Thymus (tissue), 11 donors: Measurements from ENCODE around the gene RERE. TPM values are rescaled to one million over a fixed set of nuclear protein-coding genes. Genes with fewer than 3 reads are reported as not detected.

ENCODE experiments used
- DNase-seq, 9 donors: peaks; one replicate each; pipeline ENCODE4 v3.0.0-alpha.2; 2013; ENCODE audit warnings: low spot score in 9 of 9, low read depth in 6 of 9, missing footprints in 1 of 9
- H3K27ac ChIP-seq, 2 donors: one replicate each; pipeline ENCODE4 v1.5.1; 2013; ENCODE audit warnings: control low read depth in 1 of 2, low read depth in 1 of 2, low read length in 1 of 2, mild to moderate bottlenecking in 1 of 2, moderate library complexity in 1 of 2
- H3K27me3 ChIP-seq, 2 donors: one replicate each; pipeline ENCODE4 v1.5.1; 2013; ENCODE audit warnings: low read length in 1 of 2; ENCODE audit not compliant: control insufficient read depth in 2 of 2, insufficient read depth in 1 of 2
- H3K36me3 ChIP-seq, 2 donors: one replicate each; pipeline ENCODE4 v1.5.1; 2013; ENCODE audit warnings: low read length in 1 of 2, mild to moderate bottlenecking in 1 of 2, moderate library complexity in 1 of 2; ENCODE audit not compliant: control insufficient read depth in 2 of 2, insufficient read depth in 2 of 2
- H3K4me1 ChIP-seq, 2 donors: one replicate each; pipeline ENCODE4 v1.5.1; 2013; ENCODE audit warnings: low read length in 2 of 2; ENCODE audit not compliant: control insufficient read depth in 2 of 2, insufficient read depth in 2 of 2
- H3K4me3 ChIP-seq, 2 donors: one replicate each; pipeline ENCODE4 v1.5.1; 2013; ENCODE audit warnings: low read length in 2 of 2, control low read depth in 1 of 2, mild to moderate bottlenecking in 1 of 2
- H3K9me3 ChIP-seq, 2 donors: one replicate each; pipeline ENCODE4 v1.5.1; 2013; ENCODE audit warnings: low read length in 1 of 2, mild to moderate bottlenecking in 1 of 2; ENCODE audit not compliant: control insufficient read depth in 2 of 2, insufficient read depth in 1 of 2
- WGBS: extraction: QIAGEN DNeasy Blood & Tissue Kit; methylation state at CpG from one replicate; pipeline ENCODE4 v1.1.7; 2013; 5-methylcytosine and 5-hydroxymethylcytosine counted together
- polyA plus RNA-seq: library from polyadenylated mRNA; stranded (reverse); fragments of 200-250 nt; gene quantifications from one replicate; pipeline ENCODE4 v1.2.3, GENCODE V29; 2013
- total RNA-seq: library from RNA; stranded (reverse); fragments of 120-200 nt; gene quantifications from one replicate; pipeline ENCODE4 v1.2.4, GENCODE V29; 2013
- donor health status: healthy.

The RERE gene
- total and polyA plus RNA-seq, 2 donors: 22.9 to 37.7 TPM

DNA sequence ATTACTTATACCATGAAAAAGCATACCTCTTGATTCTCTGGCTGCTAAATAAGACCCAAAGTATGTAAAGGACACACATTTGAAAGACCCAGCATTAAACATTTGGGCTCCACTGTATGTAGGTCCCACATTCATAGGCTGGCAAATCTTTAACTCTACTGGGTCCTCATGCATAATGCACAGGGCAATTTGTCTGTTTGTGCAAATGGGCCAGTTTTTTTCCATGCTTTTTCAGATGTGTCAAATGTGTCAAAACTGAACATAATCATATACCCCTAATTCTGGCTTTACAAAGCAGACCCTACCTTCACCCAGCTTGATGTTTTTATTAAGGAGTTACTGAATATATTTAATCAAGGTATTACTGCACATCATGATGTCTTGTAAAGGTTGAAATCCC is 63.7 kb downstream of the RERE start:
- H3K9me3 ChIP-seq: peaks cover 0 to 6% of the 10 kb centered on the region in 2 donors
- no peak overlapping the region for H3K27ac ChIP-seq
- H3K27me3 ChIP-seq: no peaks in the 10 kb centered on the region
- H3K36me3 ChIP-seq: no peaks in the 10 kb centered on the region
- H3K4me1 ChIP-seq: peaks cover 2 to 15% of the 10 kb centered on the region in 2 donors
- no peak for DNase-seq
- no peak overlapping the region for H3K4me3 ChIP-seq

DNA sequence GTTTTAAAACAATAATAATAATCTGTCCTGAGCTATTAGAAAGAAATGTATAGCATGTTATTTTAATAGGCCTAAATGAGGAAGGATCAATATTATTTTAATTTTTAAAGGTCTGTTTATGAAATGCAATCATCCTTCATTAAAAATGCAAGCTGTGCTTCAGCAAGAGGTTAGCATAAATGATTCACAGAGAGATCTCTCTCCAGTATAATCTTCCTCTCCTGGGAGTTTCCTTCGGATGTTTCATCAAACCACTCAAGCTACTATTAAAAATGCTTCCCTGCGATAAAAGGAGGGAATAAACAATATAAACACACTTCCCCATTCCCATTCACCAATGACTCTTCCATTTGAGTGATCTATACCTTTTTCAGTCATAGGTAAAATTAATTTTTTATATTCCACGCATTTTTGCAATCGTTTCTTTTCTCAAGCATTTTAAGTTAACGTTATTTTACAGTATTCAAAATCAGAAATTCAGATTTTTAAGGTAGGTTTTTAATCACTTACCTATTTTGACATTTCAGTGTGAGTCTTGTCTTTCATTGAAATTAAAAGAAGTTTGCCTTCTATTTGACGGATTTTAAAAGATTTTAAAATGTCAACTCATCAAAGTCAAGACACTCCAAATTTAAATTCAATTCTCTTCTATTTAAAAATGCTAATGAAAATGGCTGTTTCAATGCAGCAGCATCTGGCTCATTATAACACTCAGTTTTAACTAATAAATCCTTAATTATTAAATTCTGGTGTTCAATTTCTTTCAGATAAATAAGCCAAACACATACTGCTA is 64.3 kb downstream of the RERE start:
- H3K27me3 ChIP-seq: no peaks in the 10 kb centered on the region
- H3K27ac ChIP-seq: no peak overlapping the region
- peaks cover 4 to 15% of the 10 kb centered on the region in 2 donors for H3K4me1 ChIP-seq
- WGBS: 97% methylated on average over 6 of the region's 6 CpGs
- H3K4me3 ChIP-seq: no peak overlapping the region
- H3K36me3 ChIP-seq: no peaks in the 10 kb centered on the region
- H3K9me3 ChIP-seq: peaks cover 0 to 2% of the 10 kb centered on the region in 2 donors
- DNase-seq: no peak

DNA sequence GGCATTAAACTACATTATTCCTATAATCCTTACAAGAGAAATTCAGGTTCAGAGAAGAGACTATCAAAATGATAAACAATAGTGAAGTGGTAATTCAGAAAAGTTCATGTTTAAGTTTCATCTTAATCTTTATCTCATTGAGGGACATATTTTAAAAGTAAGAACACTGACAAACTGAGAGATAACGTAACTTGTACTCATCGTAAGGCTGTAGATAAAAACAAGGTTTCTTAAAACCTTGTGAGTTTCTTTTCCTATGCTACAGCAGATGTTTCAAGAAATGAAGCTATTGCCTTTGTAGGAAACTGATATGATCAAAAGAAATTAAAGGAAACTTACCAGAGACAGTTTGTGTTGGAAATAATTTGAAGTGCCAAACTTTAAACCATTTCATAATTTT is 65.0 kb downstream of the RERE start:
- Histone ChIP-seq H3K36me3 (no peaks in the 10 kb centered on the region), H3K27ac (peak overlapping the region in 1 of 2 donors; percentile 73), H3K27me3 (no peaks in the 10 kb centered on the region), H3K4me1 (peaks cover 4 to 15% of the 10 kb centered on the region in 2 donors), H3K4me3 (no peak overlapping the region), H3K9me3 (no peaks in the 10 kb centered on the region)
- peak in 1 of 9 donors; percentile 41 for DNase-seq
- WGBS: 10% methylated on average over 2 of the region's 2 CpGs

DNA sequence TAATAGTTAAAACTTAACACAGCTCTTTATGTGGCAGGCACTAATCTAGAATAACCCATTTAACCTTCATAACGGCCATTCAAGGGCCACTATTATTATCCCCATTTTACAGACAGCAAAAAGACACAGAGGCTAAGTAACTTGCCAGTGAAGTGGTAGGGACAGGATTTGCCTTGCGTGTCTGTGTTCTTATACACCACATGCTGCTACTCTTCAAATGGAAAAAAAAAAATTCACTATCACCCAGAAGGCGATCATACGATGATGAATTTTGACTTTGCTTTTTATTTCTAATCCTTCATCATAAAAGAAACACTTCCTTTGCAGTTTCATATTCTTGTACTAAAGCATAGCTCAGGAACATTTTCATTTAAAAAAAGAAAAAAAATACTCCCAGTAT is 65.5 kb downstream of the RERE start:
- Histone ChIP-seq H3K9me3 (no peaks in the 10 kb centered on the region), H3K27ac (peak overlapping the region in 1 of 2 donors; percentile 73), H3K36me3 (no peaks in the 10 kb centered on the region), H3K4me3 (no peak overlapping the region), H3K27me3 (no peaks in the 10 kb centered on the region), H3K4me1 (peaks cover 4 to 16% of the 10 kb centered on the region in 2 donors)
- peak in 1 of 9 donors; percentile 29 for DNase-seq
- 47% methylated on average over 4 of the region's 4 CpGs for WGBS

DNA sequence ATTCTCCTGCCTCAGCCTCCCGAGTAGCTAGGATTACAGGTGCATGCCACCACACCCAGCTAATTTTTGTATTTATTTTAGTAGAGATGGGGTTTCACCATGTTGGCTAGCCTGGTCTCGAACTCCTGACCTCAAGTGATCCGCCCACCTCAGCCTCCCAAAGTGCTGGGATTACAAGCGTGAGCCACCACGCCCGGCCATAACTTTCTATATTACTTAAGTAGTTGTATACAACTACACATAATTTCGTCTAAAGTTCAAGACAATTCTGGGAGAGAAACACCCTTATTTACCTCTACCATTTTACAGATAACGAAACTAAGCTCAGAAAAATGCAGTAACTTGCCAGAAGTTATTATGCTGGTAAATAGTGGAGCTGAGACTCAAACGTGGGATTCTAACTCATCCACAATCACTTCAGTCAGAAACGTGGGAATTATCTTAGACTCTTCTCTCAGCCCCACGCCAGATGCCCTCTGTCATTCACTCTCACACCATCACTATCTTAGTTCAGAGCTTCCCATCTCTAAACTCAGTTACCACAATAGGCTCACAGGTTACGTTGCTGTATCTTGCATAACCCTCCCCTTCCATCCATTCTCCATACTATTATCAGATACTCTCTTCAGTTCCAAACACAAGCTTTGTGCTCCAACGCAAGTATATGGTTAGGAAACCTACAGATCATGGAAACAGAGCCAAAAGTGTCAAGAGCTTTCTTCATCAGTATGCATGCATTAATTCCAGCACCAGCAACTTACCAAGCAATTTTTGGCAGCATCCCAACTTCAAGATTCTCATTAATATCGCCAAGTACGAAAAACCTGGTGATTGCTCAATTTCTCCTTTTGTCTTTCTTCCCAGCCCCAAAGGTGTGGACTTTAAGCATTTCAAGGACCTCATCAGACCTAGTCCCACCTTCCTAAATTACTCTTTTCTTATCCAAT is 69.3 kb downstream of the RERE start:
- no peaks in the 10 kb centered on the region for H3K27me3 ChIP-seq
- H3K9me3 ChIP-seq: no peaks in the 10 kb centered on the region
- no peak overlapping the region for H3K4me3 ChIP-seq
- no peaks in the 10 kb centered on the region for H3K36me3 ChIP-seq
- 91% methylated on average over 15 of the region's 15 CpGs for WGBS
- H3K27ac ChIP-seq: no peak overlapping the region
- peaks cover 12 to 27% of the 10 kb centered on the region in 2 donors for H3K4me1 ChIP-seq
- DNase-seq: no peak

DNA sequence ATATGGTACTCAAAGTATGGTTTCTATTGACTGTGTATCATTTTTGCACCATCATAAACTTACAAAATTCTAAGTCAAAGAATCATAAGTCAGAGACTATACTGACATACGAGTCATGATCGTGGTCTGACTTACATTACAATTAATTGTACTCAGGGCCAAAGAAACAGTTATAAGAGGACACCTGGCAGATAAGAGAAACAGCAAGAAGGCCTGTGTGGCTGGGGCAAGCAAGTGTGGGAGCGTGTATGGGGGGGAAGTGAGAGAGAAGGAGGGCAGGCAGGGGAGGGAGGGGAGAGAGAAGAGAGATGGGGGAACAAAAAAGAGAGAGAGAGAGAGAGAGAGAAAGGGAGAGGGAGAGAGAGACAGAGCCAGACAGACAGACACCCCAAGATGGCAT is 70.9 kb downstream of the RERE start:
- H3K27me3 ChIP-seq: no peaks in the 10 kb centered on the region
- 10% methylated on average over 3 of the region's 3 CpGs for whole genome bisulfite sequencing
- DNase-seq: peak in 5 of 9 donors; percentile 14 to 61 (median 29)

DNA sequence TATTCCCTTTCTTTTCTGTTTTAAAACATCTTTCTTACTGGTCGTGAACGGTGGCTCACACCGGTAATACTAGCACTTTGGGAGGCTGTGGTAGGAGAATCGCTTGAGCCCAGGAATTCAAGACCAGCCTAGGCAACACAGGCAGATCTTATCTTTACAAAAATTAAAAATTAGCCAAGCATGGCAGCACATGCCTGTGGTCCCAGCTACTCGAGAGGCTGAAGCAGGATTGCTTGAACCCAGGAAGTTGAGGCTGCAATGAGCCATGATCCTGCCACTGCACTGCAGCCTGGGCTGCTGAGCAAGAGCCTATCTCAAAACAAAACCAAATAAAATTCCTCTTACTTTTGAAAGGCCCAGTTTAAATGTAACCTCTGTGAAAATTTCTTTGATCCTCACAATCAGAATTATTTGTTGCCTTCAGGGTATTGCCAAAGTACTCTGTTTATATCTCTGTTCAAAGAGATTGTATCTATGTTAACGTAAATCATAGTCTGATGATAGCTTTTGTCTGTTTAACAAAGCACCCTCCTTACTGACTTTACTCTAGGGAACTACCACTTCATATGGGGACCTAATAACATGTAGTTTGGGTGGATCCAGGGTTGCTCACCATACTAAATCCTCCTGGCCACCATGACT is 71.6 kb downstream of the RERE start:
- Histone ChIP-seq H3K27me3 (no peaks in the 10 kb centered on the region), H3K27ac (peak overlapping the region in 1 of 2 donors; percentile 74), H3K4me3 (no peak overlapping the region), H3K9me3 (no peaks in the 10 kb centered on the region), H3K36me3 (no peaks in the 10 kb centered on the region), H3K4me1 (peaks cover 10 to 22% of the 10 kb centered on the region in 2 donors)
- DNase-seq: peak in 1 of 9 donors; percentile 29
- 68% methylated on average over 6 of the region's 6 CpGs for WGBS

More for the DNA sequence above, 70.9 kb downstream of the RERE start:
- Histone ChIP-seq H3K9me3 (no peaks in the 10 kb centered on the region), H3K4me3 (no peak overlapping the region), H3K36me3 (no peaks in the 10 kb centered on the region), H3K27ac (peak overlapping the region in 1 of 2 donors; percentile 74), H3K4me1 (peaks cover 12 to 27% of the 10 kb centered on the region in 2 donors)

DNA sequence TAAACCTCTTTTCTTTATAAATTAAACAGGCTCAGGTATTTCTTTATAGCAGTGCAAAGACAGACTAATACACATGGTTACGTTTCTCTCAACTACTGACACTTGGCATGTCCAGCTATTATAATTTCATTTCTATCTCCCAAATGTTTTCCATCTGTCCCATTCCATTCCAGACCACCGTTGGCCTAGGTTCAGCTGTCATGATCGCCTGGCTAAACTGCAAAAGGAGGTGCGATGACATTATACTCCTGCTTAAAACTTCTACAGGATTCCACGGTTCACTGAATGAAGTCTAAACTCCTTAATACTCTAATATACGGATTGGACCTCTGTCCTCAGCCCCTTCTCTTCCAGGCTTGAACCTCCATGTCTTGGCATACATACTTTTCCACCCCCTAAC is 72.1 kb downstream of the RERE start:
- DNase-seq: no peak
- no peaks in the 10 kb centered on the region for H3K36me3 ChIP-seq
- 98% methylated on average over 6 of the region's 6 CpGs for WGBS

More for the DNA sequence above, 72.1 kb downstream of the RERE start:
- Histone ChIP-seq H3K27me3 (no peaks in the 10 kb centered on the region), H3K9me3 (no peaks in the 10 kb centered on the region), H3K4me1 (peaks cover 10 to 22% of the 10 kb centered on the region in 2 donors), H3K27ac (peak overlapping the region in 1 of 2 donors; percentile 74), H3K4me3 (no peak overlapping the region)
